ENCODE data around the gene TMC3. TPM values are rescaled to one million over a fixed set of nuclear protein-coding genes. Genes with fewer than 3 reads are reported as not detected.

TMC3 gene
- polyA plus RNA-seq, 1 of the 3 experiments (the other 2 are of a cell fraction) = not detected

DNA sequence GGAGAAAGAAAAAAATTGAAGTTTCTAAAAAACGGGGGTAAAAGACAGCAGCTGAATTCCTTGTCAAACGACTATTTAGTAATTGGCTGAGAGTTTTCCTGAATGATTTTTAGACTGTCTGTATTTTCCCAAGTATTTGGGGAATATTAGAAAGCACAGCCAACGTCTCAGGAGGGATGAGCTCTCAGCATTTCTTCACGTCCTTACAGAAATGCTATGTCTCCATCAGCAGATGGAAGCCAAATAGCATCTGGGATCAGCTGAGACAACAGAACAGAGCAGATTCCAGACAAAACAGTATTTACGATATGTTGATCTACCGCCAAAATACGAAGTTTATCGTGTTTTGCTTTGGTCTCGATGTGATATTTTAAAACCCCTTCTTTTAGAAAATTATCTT is 5.3 kb upstream of the TMC3 start:
- Histone ChIP-seq H3K4me1 (ENCODE audit: control insufficient read depth in 1 of 2, insufficient read depth in 2 of 2, low read depth in 1 of 2, low read length in 1 of 2) (peaks cover 0 to 2% of the 10 kb centered on the region in 2 experiments; a peak in 1 of 4 replicates), H3K36me3 (replicated peaks in 1 of 2; ENCODE audit: control insufficient read depth in 1 of 2, insufficient read depth in 2 of 2, low read length in 1 of 2) (no peaks in the 10 kb centered on the region), H4K20me1 (ENCODE audit: insufficient read depth) (no peaks in the 10 kb centered on the region), H3F3A (replicated peaks; ENCODE audit: insufficient read depth) (no peaks in the 10 kb centered on the region), H3K79me2 (ENCODE audit: insufficient read depth) (no peaks in the 10 kb centered on the region), H3K9me2 (no peaks in the 10 kb centered on the region), H3K9me3 (no peaks in the 10 kb centered on the region), H3K27me3 (ENCODE audit: insufficient read depth) (no peaks in the 10 kb centered on the region), H3K4me2 (no peak overlapping the region), H2AFZ (ENCODE audit: low read depth) (no peak overlapping the region), H3K27ac (ENCODE audit: low read depth in 2 of 2, low read length in 1 of 2) (no peak overlapping the region), H3K4me3 (ENCODE audit: low read depth in 2 of 2, low read length in 1 of 2) (no peak overlapping the region), H3K9ac (no peak overlapping the region)
- POLR2A ChIA-PET = no interaction called here
- CTCF ChIA-PET = no interaction called here
- no peak for TF ChIP-seq MXI1 (IDR thresholded peaks at IDR 0.05; ENCODE audit: low read depth, low read length)
- no peak for TF ChIP-seq NRF1 (IDR thresholded peaks at IDR 0.05; ENCODE audit: low read depth, low read length)
- no peak for TF ChIP-seq RAD21 (IDR thresholded peaks at IDR 0.05; ENCODE audit: low read length)
- no peak for TF ChIP-seq RCOR1 (IDR thresholded peaks at IDR 0.05; ENCODE audit: low read length)
- no peak for TF ChIP-seq GATA2 (CRISPR knock-in tag; IDR thresholded peaks at IDR 0.05)
- TF ChIP-seq TCF12 (IDR thresholded peaks at IDR 0.05) = no peak
- no peak for TF ChIP-seq SIN3A (IDR thresholded peaks at IDR 0.05; ENCODE audit: borderline replicate concordance, low read depth, low read length)
- no peak for TF ChIP-seq FOXM1 (IDR thresholded peaks at IDR 0.05; ENCODE audit: low read depth)
- TF ChIP-seq, protein P1, sequence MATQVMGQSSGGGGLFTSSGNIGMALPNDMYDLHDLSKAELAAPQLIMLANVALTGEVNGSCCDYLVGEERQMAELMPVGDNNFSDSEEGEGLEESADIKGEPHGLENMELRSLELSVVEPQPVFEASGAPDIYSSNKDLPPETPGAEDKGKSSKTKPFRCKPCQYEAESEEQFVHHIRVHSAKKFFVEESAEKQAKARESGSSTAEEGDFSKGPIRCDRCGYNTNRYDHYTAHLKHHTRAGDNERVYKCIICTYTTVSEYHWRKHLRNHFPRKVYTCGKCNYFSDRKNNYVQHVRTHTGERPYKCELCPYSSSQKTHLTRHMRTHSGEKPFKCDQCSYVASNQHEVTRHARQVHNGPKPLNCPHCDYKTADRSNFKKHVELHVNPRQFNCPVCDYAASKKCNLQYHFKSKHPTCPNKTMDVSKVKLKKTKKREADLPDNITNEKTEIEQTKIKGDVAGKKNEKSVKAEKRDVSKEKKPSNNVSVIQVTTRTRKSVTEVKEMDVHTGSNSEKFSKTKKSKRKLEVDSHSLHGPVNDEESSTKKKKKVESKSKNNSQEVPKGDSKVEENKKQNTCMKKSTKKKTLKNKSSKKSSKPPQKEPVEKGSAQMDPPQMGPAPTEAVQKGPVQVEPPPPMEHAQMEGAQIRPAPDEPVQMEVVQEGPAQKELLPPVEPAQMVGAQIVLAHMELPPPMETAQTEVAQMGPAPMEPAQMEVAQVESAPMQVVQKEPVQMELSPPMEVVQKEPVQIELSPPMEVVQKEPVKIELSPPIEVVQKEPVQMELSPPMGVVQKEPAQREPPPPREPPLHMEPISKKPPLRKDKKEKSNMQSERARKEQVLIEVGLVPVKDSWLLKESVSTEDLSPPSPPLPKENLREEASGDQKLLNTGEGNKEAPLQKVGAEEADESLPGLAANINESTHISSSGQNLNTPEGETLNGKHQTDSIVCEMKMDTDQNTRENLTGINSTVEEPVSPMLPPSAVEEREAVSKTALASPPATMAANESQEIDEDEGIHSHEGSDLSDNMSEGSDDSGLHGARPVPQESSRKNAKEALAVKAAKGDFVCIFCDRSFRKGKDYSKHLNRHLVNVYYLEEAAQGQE (IDR thresholded peaks at IDR 0.05; ENCODE audit: low read depth, low read length) = no peak
- TF ChIP-seq RFX5 (IDR thresholded peaks at IDR 0.05; ENCODE audit: low read length) = no peak
- no peak for TF ChIP-seq RXRA (IDR thresholded peaks at IDR 0.05; ENCODE audit: borderline replicate concordance, low read depth)
- TF ChIP-seq FOXJ3 (CRISPR knock-in tag; IDR thresholded peaks at IDR 0.05) = no peak
- no peak for TF ChIP-seq IRF3 (IDR thresholded peaks at IDR 0.05; ENCODE audit: low read depth, low read length)
- no peak for TF ChIP-seq SMC3 (IDR thresholded peaks at IDR 0.05; ENCODE audit: low read depth, low read length)
- no peak for TF ChIP-seq EP300 (IDR thresholded peaks at IDR 0.05; ENCODE audit: borderline replicate concordance in 1 of 2, low read depth in 1 of 2, low read length in 1 of 2)
- no peak for TF ChIP-seq USF2 (IDR thresholded peaks at IDR 0.05; ENCODE audit: borderline replicate concordance, low read depth, low read length)
- no peak for TF ChIP-seq ZBTB33 (IDR thresholded peaks at IDR 0.05; ENCODE audit: borderline replicate concordance, low read depth)
- WGBS (ENCODE audit: low lambda C conversion rate) = 44% methylated on average over 9 of the region's 9 CpGs
- no peak for DNase-seq
